A673 (cell line): ENCODE results near the gene PID1. TPM values are rescaled to one million over a fixed set of nuclear protein-coding genes. Genes with fewer than 3 reads are reported as not detected.
"Not testable (repeated sequence)": the region's sequence is repeated elsewhere in the genome, so short reads cannot be mapped to it uniquely, and the experiment has no call there.

Experiments
- BruUV-seq: library from RNA; stranded (reverse); fragments of 400-500 nt; replicated peaks from 2 replicates; lab custom pipeline; 2021; lab: Mats Ljungman, UMichigan
- CTCF ChIA-PET: fragments of 300-600 bp; sonication (Branson Sonifier 250); formaldehyde crosslinking; loops from one replicate; lab custom pipeline; 2022; ENCODE audit warnings: antibody characterized with exemption; lab: Charles Lee
- POLR2A ChIA-PET: fragments of 300-600 bp; sonication (Branson Sonifier 250); formaldehyde crosslinking; loops from one replicate; lab custom pipeline; 2022; ENCODE audit warnings: antibody characterized with exemption; ENCODE audit not compliant: low non-redundant PET; lab: Charles Lee
- DNase-seq: peaks from one replicate; pipeline ENCODE4 v3.0.0-alpha.2; 2015; ENCODE audit warnings: low spot score
- H3K27ac ChIP-seq: fragments of 200-600 bp; sonication (generic); 2 replicates; pipeline ENCODE4 v1.5.1; 2016; ENCODE audit warnings: mixed run types, low read depth, mild to moderate bottlenecking, mixed read lengths, antibody characterized with exemption, low read length; ENCODE audit not compliant: poor library complexity, severe bottlenecking
- H3K27me3 ChIP-seq: fragments of 200-600 bp; sonication (generic); replicated peaks from 2 replicates; pipeline ENCODE4 v1.6.1; 2017; ENCODE audit warnings: mixed run types, low read depth, mild to moderate bottlenecking, mixed read lengths, antibody characterized with exemption, low read length; ENCODE audit not compliant: insufficient read depth, poor library complexity
- H3K36me3 ChIP-seq: fragments of 200-600 bp; sonication (generic); 2 replicates; pipeline ENCODE4 v1.6.1; 2016; ENCODE audit warnings: mixed run types, mild to moderate bottlenecking, mixed read lengths, antibody characterized with exemption, low read length; ENCODE audit not compliant: insufficient read depth, poor library complexity, severe bottlenecking
- H3K4me1 ChIP-seq: fragments of 200-600 bp; sonication (generic); 2 replicates; pipeline ENCODE4 v1.6.1; 2017; ENCODE audit warnings: mixed run types, mild to moderate bottlenecking, mixed read lengths, antibody characterized with exemption, low read length; ENCODE audit not compliant: insufficient read depth, poor library complexity, severe bottlenecking
- H3K4me3 ChIP-seq: fragments of 200-600 bp; sonication (generic); 2 replicates; pipeline ENCODE4 v1.5.1; 2016; ENCODE audit warnings: low read depth, mixed run types, mild to moderate bottlenecking, mixed read lengths, low read length; ENCODE audit not compliant: poor library complexity, severe bottlenecking
- H3K9me3 ChIP-seq: fragments of 200-600 bp; sonication (generic); 2 replicates; pipeline ENCODE4 v1.6.1; 2016; ENCODE audit warnings: mixed run types, low read depth, mild to moderate bottlenecking, mixed read lengths, antibody characterized with exemption, low read length; ENCODE audit not compliant: poor library complexity, severe bottlenecking
- EZH2 ChIP-seq: fragments of 200-600 bp; sonication (generic); IDR thresholded peaks from 2 replicates; pipeline ENCODE4 v1.6.1; 2017; ENCODE audit warnings: borderline replicate concordance, low read depth, mild to moderate bottlenecking, mixed read lengths, antibody characterized with exemption, low read length; ENCODE audit not compliant: poor library complexity, severe bottlenecking
- intact Hi-C: fragments of 100-400 bp; cut with micrococcal nuclease; formaldehyde crosslinking; loops from one replicate; pipeline ENCODE4 v1.10.0; 2022; ENCODE audit not compliant: unreplicated experiment
- total RNA-seq: library from RNA; stranded (reverse); gene quantifications from 2 replicates; pipeline ENCODE4 v1.2.3, GENCODE V29; 2021
- TF ChIP-seq, protein P1 (sequence below): fragments of 300-800, 200-600 bp; sonication (generic); conservative IDR thresholded peaks from 2 replicates; pipeline ENCODE4 v1.5.1; 2017; ENCODE audit warnings: low read depth, mild to moderate bottlenecking, antibody characterized with exemption, low read length, moderate library complexity, mixed read lengths

The PID1 gene
- total RNA-seq, 1 experiment from 2014 or later = 1.5 TPM

DNA sequence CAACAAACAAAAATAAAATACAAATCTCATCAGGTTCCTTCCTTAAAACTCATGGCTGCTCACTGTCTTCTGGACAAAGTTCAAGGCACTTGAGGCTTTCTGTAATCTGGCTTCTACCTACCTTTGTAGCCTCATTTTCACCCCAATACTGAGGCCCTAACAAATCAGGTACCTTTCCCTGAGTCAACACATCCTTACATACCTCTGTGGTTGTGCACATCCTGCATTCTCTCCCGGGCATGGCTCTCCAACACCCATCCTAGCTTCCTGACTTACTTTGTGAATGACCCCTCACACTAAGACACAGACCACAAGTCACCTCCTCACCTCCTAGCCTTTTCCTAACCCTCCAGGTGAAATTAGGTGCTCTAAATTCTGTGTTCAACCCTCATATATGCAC lies 190.9 kb downstream of the PID1 start:
- BruUV-seq = no TSS peak
- no peaks in the 10 kb centered on the region for H3K9me3 ChIP-seq

DNA sequence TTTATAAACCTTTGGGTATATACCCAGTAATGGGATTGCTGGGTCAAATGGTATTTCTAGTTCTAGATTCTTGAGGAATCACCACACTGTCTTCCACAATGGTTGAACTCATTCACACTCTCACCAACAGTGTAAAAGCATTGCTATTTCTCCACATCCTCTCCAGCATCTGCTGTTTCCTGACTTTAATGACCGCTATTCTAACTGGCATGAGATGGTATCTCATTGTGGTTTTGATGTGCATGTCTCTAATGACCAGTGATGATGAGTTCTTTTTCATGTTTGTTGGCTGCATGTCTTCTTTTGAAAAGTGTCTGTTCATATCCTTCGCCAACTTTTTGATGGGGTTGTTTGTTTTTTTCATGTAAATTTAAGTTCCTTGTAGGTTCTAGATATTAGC lies 194.2 kb downstream of the PID1 start:
- CTCF ChIA-PET, H3K4me1 ChIP-seq, DNase-seq, BruUV-seq, H3K9me3 ChIP-seq, POLR2A ChIA-PET, H3K27me3 ChIP-seq, H3K4me3 ChIP-seq, intact Hi-C loops, H3K36me3 ChIP-seq, H3K27ac ChIP-seq: not testable (repeated sequence)

More for the DNA sequence above, 190.9 kb downstream of the PID1 start:
- no peaks in the 10 kb centered on the region for H3K4me1 ChIP-seq
- no peaks in the 10 kb centered on the region for H3K36me3 ChIP-seq
- ChIA-PET CTCF (no interaction called here), POLR2A (no interaction called here)
- intact Hi-C loops = no loop called here
- no peak overlapping the region for H3K4me3 ChIP-seq
- H3K27ac ChIP-seq = no peak overlapping the region
- no peak for DNase-seq
- no peak for TF ChIP-seq EZH2
- TF ChIP-seq, protein P1, sequence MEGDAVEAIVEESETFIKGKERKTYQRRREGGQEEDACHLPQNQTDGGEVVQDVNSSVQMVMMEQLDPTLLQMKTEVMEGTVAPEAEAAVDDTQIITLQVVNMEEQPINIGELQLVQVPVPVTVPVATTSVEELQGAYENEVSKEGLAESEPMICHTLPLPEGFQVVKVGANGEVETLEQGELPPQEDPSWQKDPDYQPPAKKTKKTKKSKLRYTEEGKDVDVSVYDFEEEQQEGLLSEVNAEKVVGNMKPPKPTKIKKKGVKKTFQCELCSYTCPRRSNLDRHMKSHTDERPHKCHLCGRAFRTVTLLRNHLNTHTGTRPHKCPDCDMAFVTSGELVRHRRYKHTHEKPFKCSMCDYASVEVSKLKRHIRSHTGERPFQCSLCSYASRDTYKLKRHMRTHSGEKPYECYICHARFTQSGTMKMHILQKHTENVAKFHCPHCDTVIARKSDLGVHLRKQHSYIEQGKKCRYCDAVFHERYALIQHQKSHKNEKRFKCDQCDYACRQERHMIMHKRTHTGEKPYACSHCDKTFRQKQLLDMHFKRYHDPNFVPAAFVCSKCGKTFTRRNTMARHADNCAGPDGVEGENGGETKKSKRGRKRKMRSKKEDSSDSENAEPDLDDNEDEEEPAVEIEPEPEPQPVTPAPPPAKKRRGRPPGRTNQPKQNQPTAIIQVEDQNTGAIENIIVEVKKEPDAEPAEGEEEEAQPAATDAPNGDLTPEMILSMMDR = no peak
- H3K27me3 ChIP-seq = no peaks in the 10 kb centered on the region

DNA sequence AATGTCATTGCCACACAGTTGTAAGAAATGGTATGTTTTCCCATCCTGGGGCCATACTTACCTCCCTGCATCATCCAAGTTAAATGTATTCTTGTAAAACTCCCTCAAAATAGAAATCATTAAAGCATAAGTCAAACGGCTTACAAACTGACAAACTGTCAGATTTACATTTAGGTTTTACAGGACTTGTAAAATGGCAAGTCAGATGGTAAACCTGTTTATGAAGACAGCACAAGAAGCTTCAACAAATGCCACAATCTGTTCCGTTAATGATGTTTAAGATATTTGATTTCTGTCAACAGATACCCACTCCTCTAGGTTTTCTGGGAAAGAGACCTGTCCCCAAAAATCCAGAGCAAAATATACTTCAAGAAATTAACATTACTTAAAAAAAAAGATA lies 197.2 kb downstream of the PID1 start:
- DNase-seq = no peak
- ChIA-PET POLR2A (no interaction called here), CTCF (no interaction called here)
- H3K4me1 ChIP-seq = no peaks in the 10 kb centered on the region
- H3K36me3 ChIP-seq = no peaks in the 10 kb centered on the region
- H3K27ac ChIP-seq = no peak overlapping the region
- no peaks in the 10 kb centered on the region for H3K27me3 ChIP-seq
- TF ChIP-seq, protein P1 = no peak
- TF ChIP-seq EZH2 = no peak
- no TSS peak for BruUV-seq
- intact Hi-C loops = no loop called here
- no peak overlapping the region for H3K4me3 ChIP-seq
- no peaks in the 10 kb centered on the region for H3K9me3 ChIP-seq

DNA sequence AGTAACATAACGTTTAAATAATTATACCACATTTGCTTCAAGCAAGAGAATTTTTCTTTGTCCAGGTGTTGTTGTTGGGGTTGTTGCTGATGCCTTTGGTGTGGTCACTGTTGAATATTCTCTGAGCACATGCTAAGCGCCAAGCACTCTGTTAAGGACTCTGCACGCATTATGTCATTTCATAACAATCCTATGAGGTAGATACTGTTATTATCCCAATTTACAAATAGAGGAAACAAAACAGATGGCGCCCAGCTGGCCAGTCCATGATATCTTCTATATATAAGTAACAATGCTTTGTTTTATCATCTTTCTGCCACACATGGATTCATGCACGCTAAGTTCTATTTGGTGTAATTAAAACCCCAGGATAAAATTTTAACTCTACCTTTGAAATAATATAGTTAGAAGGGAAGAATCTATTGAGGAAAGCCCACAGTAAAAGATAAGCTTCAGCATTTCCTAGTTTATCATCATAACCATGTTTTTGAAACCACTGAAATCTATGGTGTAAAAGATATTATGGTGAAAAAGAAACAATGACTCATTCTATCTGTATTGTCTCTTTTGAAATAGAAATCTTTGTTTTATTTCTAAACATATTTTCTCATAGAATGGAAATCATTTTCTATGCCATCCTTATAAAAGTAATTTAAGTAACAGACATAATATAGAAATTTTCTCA lies 199.7 kb downstream of the PID1 start:
- no peak for DNase-seq
- H3K9me3 ChIP-seq = no peaks in the 10 kb centered on the region
- H3K4me1 ChIP-seq = no peaks in the 10 kb centered on the region
- H3K4me3 ChIP-seq = no peak overlapping the region
- intact Hi-C loops = no loop called here
- H3K36me3 ChIP-seq = no peaks in the 10 kb centered on the region
- POLR2A ChIA-PET = no interaction called here
- CTCF ChIA-PET = no interaction called here
- TF ChIP-seq, protein P1 = no peak
- no peak for TF ChIP-seq EZH2
- H3K27ac ChIP-seq = no peak overlapping the region
- H3K27me3 ChIP-seq = no peaks in the 10 kb centered on the region
- no TSS peak for BruUV-seq
